ENCODE data around the gene SPINT2.
"Not testable (repeated sequence)": the region's sequence is repeated elsewhere in the genome, so short reads cannot be mapped to it uniquely, and the experiment has no call there.

Gene SPINT2

GRCh38 chr19:38251564-38252051, 12.8 kb upstream of the SPINT2 start:
- no peak overlapping the region for H3K4me3 ChIP-seq (ENCODE audit: low read length)
- no peak for TF ChIP-seq CTCF (conservative IDR thresholded peaks at IDR 0.05; ENCODE audit: low read depth, low read length)
- no peak for DNase-seq (ENCODE audit: low read depth)

- DNase-seq (ENCODE audit: low read depth), result no peak
- no peak for TF ChIP-seq CTCF (conservative IDR thresholded peaks at IDR 0.05; ENCODE audit: low read depth, low read length)
- no peak overlapping the region for H3K4me3 ChIP-seq (ENCODE audit: low read length)
Measured at GRCh38 chr19:38252385-38252784, 12.0 kb upstream of the SPINT2 start.

- no peak for DNase-seq (ENCODE audit: low read depth)
- no peak overlapping the region for H3K4me3 ChIP-seq (ENCODE audit: low read length)
- no peak for TF ChIP-seq CTCF (conservative IDR thresholded peaks at IDR 0.05; ENCODE audit: low read depth, low read length)
Measured at GRCh38 chr19:38252941-38253691, 11.3 kb upstream of the SPINT2 start.

- TF ChIP-seq CTCF (conservative IDR thresholded peaks at IDR 0.05; ENCODE audit: low read depth, low read length), result no peak
- no peak overlapping the region for H3K4me3 ChIP-seq (ENCODE audit: low read length)
- DNase-seq (ENCODE audit: low read depth), result no peak
Measured at GRCh38 chr19:38253788-38254187, 10.6 kb upstream of the SPINT2 start.

- DNase-seq (ENCODE audit: low read depth), result no peak
- H3K4me3 ChIP-seq (ENCODE audit: low read length), result no peak overlapping the region
- TF ChIP-seq CTCF (conservative IDR thresholded peaks at IDR 0.05; ENCODE audit: low read depth, low read length), result no peak
Measured at GRCh38 chr19:38255383-38256014, 8.9 kb upstream of the SPINT2 start.

- DNase-seq (ENCODE audit: low read depth); H3K4me3 ChIP-seq (ENCODE audit: low read length): not testable (repeated sequence)
Measured at GRCh38 chr19:38261942-38262341, 2.4 kb upstream of the SPINT2 start.

- no peak overlapping the region for H3K4me3 ChIP-seq (ENCODE audit: low read length)
- no peak for TF ChIP-seq CTCF (conservative IDR thresholded peaks at IDR 0.05; ENCODE audit: low read depth, low read length)
- DNase-seq (ENCODE audit: low read depth), result no peak
Measured at GRCh38 chr19:38262585-38263268, 1.6 kb upstream of the SPINT2 start.
